ENCODE data around the gene TRAPPC1.

Gene TRAPPC1

GRCh38 chr17:7940034-7940433 lies 8.3 kb upstream of the TRAPPC1 start:
- no peak for DNase-seq

- no peak for DNase-seq
These were observed 4.1 kb upstream of the TRAPPC1 start for GRCh38 chr17:7935859-7936258.

- no peak for DNase-seq
These were observed 1.2 kb upstream of the TRAPPC1 start for GRCh38 chr17:7932949-7933348.

GRCh38 chr17:7932483-7932891 lies 741 bp upstream of the TRAPPC1 start:
- no peak for DNase-seq

- no peak for DNase-seq
These were observed 710 bp downstream of the TRAPPC1 start for GRCh38 chr17:7930841-7931631.

GRCh38 chr17:7929158-7930023 lies 2.4 kb downstream of the TRAPPC1 start, which contains the start of gene KCNAB3:
Gene KCNAB3 (minus strand): TSS chr17:7929856. CDS start chr17:7929435, 421 bp downstream.
- no peak for DNase-seq

- no peak for DNase-seq
These were observed 4.2 kb downstream of the TRAPPC1 start for GRCh38 chr17:7927596-7927995.

- DNase-seq: no peak
These were observed 8.7 kb downstream of the TRAPPC1 start for GRCh38 chr17:7922845-7923628.

GRCh38 chr17:7922269-7922844 lies 9.4 kb downstream of the TRAPPC1 start:
- no peak for DNase-seq

- no peak for DNase-seq
These were observed 14.9 kb downstream of the TRAPPC1 start for GRCh38 chr17:7916808-7917207.

- DNase-seq: no peak
These were observed 15.4 kb downstream of the TRAPPC1 start for GRCh38 chr17:7916385-7916682.

GRCh38 chr17:7915611-7916384 lies 15.9 kb downstream of the TRAPPC1 start, which contains the start of gene RNF227:
Gene RNF227 (minus strand): TSS chr17:7916289. CDS start chr17:7916195, 94 bp downstream.
- DNase-seq: peak; percentile 92

GRCh38 chr17:7915179-7915610 lies 16.6 kb downstream of the TRAPPC1 start:
- DNase-seq: no peak

- peak; percentile 26 for DNase-seq
These were observed 18.7 kb downstream of the TRAPPC1 start for GRCh38 chr17:7912927-7913524.

- DNase-seq: no peak
These were observed 20.6 kb downstream of the TRAPPC1 start for GRCh38 chr17:7911116-7911515.

- no peak for DNase-seq
These were observed 21.0 kb downstream of the TRAPPC1 start for GRCh38 chr17:7910711-7911110.

- DNase-seq: no peak
These were observed 21.5 kb downstream of the TRAPPC1 start for GRCh38 chr17:7910281-7910680.

GRCh38 chr17:7909089-7909488 lies 22.7 kb downstream of the TRAPPC1 start:
- no peak for DNase-seq

- DNase-seq: peak; percentile 38
These were observed 28.3 kb downstream of the TRAPPC1 start for GRCh38 chr17:7903154-7904103.

GRCh38 chr17:7897773-7898172 lies 34.0 kb downstream of the TRAPPC1 start:
- DNase-seq: peak; percentile 8
